ENCODE results near the gene AK3. TPM values are rescaled to one million over a fixed set of nuclear protein-coding genes. Genes with fewer than 3 reads are reported as not detected.

The AK3 gene
- total and polyA plus RNA-seq, 4 experiments from 2014 or later, result 23.1 to 47.9 (median 26.8) TPM

DNA sequence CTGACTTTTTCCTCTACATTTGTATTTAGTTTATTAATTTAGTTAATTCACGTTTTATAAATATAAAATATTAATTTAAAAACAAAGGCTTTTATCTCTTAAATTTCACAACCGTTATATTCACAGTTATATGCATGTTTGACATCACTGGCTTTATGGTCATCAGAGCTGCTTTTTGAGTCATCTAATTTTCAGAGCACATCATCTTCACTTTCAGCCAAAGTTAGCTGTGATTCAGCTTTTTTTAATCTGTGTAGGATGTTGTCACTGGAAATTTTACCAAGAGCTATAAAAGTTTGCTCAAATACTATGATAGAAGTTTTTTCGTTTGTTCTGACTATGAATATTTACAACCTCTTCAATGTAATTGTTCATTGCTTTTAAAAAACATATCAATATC, 49.2 kb downstream of the AK3 start:
- H3K36me3 Mint-ChIP-seq, result peaks cover 27 to 52% of the 10 kb centered on the region in 2 donors
- ChIA-PET CTCF (ENCODE audit: partially characterized antibody) (interaction anchor here (0.6 kb wide), 1 partner anchor 13 kb away, joined by 3 read pairs; no protein-coding TSS in a partner anchor), POLR2A (ENCODE audit: partially characterized antibody) (interaction anchor here (1.0 to 1.6 kb wide), 3 partner anchors 9 to 49 kb away, joined by 3 to 7 read pairs (median 6); partner anchors contain the start of genes AK3 and CDC37L1)
- H3K27me3 Mint-ChIP-seq, result no peaks in the 10 kb centered on the region
- H3K4me3 Mint-ChIP-seq, result no peak overlapping the region
- intact Hi-C loops (cut with micrococcal nuclease), result no loop called here
- no peak overlapping the region for H3K4me3 ChIP-seq (ENCODE audit: low read length in 2 of 2)
- no peaks in the 10 kb centered on the region for H3K9me3 ChIP-seq (ENCODE audit: control insufficient read depth in 1 of 2, low read length in 2 of 2)
- DNase-seq, result no peak
- peaks cover 16% of the 10 kb centered on the region for H3K4me1 ChIP-seq (ENCODE audit: insufficient read depth, low read length)
- H3K9me3 Mint-ChIP-seq, result no peaks in the 10 kb centered on the region
- peaks cover 18 to 28% (median 23%) of the 10 kb centered on the region in 4 donors for H3K4me1 Mint-ChIP-seq
- H3K27ac Mint-ChIP-seq, result peak overlapping the region in 1 of 7 donors; percentile 68
- H3K36me3 ChIP-seq (ENCODE audit: insufficient read depth, low read length), result peaks cover 8% of the 10 kb centered on the region
- H3K27me3 ChIP-seq (ENCODE audit: insufficient read depth, low read length), result no peaks in the 10 kb centered on the region
- no peak overlapping the region for H3K27ac ChIP-seq (ENCODE audit: low read depth, low read length)

DNA sequence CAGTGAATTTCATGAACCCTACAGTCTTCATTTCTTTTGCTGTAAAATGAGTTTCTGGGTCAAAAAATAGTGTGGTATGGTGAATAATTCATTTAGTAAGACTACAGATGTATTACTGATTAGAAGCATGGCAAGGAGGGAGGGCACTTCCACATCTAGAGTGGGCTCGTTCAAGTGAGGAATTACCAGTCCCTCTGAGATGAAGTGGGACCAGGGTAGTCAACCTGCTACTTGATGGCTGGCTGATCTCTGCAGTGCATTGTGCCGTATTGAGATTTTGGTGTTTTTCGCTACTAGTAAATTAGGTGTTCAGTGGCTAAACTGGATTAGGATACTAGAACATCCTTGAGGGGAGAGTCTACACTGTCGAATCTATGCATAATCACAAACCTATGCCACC, 50.9 kb downstream of the AK3 start:
- Histone ChIP-seq H3K4me3 (ENCODE audit: low read length in 2 of 2) (no peak overlapping the region), H3K36me3 (ENCODE audit: insufficient read depth, low read length) (peaks cover 18% of the 10 kb centered on the region), H3K27ac (ENCODE audit: low read depth, low read length) (no peak overlapping the region), H3K4me1 (ENCODE audit: insufficient read depth, low read length) (peaks cover 25% of the 10 kb centered on the region), H3K9me3 (ENCODE audit: control insufficient read depth in 1 of 2, low read length in 2 of 2) (no peaks in the 10 kb centered on the region), H3K27me3 (ENCODE audit: insufficient read depth, low read length) (no peaks in the 10 kb centered on the region)
- H3K27ac Mint-ChIP-seq, result peak overlapping the region in 6 of 7 donors; percentile 6 to 65 (median 30)
- H3K9me3 Mint-ChIP-seq, result no peaks in the 10 kb centered on the region
- no peak overlapping the region for H3K4me3 Mint-ChIP-seq
- peaks cover 28 to 33% (median 31%) of the 10 kb centered on the region in 4 donors for H3K4me1 Mint-ChIP-seq
- ChIA-PET POLR2A (ENCODE audit: partially characterized antibody) (no interaction called here), CTCF (ENCODE audit: partially characterized antibody) (no interaction called here)
- H3K27me3 Mint-ChIP-seq, result no peaks in the 10 kb centered on the region
- H3K36me3 Mint-ChIP-seq, result peaks cover 35 to 55% of the 10 kb centered on the region in 2 donors
- DNase-seq, result no peak
- intact Hi-C loops (cut with micrococcal nuclease), result no loop called here

DNA sequence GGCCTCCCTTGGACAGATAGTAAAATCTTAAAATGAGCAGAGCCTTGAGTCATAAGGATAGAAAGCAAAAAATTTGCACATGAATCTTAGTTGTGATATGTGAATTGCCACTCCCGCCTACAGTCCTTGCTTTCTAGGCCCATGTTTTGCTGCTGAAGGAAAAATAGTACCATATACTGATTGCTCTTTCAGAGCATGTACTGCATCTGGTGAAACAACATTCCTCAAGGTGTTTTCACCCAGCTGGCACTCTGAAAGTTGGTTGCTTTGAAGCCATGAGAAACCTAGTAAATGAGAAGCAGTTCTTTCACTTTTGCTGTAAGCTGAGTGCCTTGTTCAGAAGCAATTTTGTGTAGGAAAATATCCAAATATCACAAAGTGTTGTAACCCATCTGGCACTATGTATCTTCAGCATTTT, 51.3 kb downstream of the AK3 start:
- peaks cover 33 to 37% (median 35%) of the 10 kb centered on the region in 4 donors for H3K4me1 Mint-ChIP-seq
- H3K4me1 ChIP-seq (ENCODE audit: insufficient read depth, low read length), result peaks cover 27% of the 10 kb centered on the region
- DNase-seq, result no peak
- no peak overlapping the region for H3K4me3 Mint-ChIP-seq
- intact Hi-C loops (cut with micrococcal nuclease), result loop anchor here (10.0 kb wide), 1 partner anchor 1995 kb away; no protein-coding TSS in a partner anchor
- H3K27ac ChIP-seq (ENCODE audit: low read depth, low read length), result no peak overlapping the region
- peaks cover 35 to 56% of the 10 kb centered on the region in 2 donors for H3K36me3 Mint-ChIP-seq
- H3K9me3 Mint-ChIP-seq, result no peaks in the 10 kb centered on the region
- no peak overlapping the region for H3K4me3 ChIP-seq (ENCODE audit: low read length in 2 of 2)
- CTCF ChIA-PET (ENCODE audit: partially characterized antibody), result no interaction called here
- H3K27ac Mint-ChIP-seq, result peak overlapping the region in 3 of 7 donors; percentile 9 to 65 (median 52)
- POLR2A ChIA-PET (ENCODE audit: partially characterized antibody), result no interaction called here
- peaks cover 13% of the 10 kb centered on the region for H3K36me3 ChIP-seq (ENCODE audit: insufficient read depth, low read length)
- no peaks in the 10 kb centered on the region for H3K27me3 Mint-ChIP-seq
- H3K27me3 ChIP-seq (ENCODE audit: insufficient read depth, low read length), result no peaks in the 10 kb centered on the region
- no peaks in the 10 kb centered on the region for H3K9me3 ChIP-seq (ENCODE audit: control insufficient read depth in 1 of 2, low read length in 2 of 2)

DNA sequence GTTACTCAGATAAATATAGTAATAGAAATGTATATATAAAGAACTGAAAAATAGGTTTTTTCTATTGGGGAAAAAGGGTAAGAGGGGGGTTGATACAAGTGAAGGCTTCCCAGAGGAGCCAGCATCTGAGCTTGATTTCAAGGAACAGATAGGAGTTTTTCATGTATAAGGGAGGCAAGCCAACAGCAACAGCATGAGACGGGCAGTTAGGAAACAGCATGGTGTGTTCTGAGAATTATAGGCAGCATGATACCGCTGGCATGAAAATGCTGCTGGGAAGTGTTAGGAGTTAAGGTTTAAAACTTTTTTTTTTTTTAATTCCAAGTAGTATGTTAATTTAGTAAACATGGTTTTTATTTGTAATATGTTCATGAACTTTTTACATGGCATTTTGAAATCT, 52.0 kb downstream of the AK3 start:
- peaks cover 36 to 42% (median 40%) of the 10 kb centered on the region in 4 donors for H3K4me1 Mint-ChIP-seq
- DNase-seq, result no peak
- no peaks in the 10 kb centered on the region for H3K9me3 ChIP-seq (ENCODE audit: control insufficient read depth in 1 of 2, low read length in 2 of 2)
- H3K4me1 ChIP-seq (ENCODE audit: insufficient read depth, low read length), result peaks cover 29% of the 10 kb centered on the region
- peaks cover 10% of the 10 kb centered on the region for H3K36me3 ChIP-seq (ENCODE audit: insufficient read depth, low read length)
- no peaks in the 10 kb centered on the region for H3K27me3 Mint-ChIP-seq
- peak overlapping the region in 3 of 7 donors; percentile 41 to 84 (median 79) for H3K27ac Mint-ChIP-seq
- intact Hi-C loops (cut with micrococcal nuclease), result loop anchor here (10.0 kb wide), 1 partner anchor 1996 kb away; no protein-coding TSS in a partner anchor
- no peak overlapping the region for H3K4me3 ChIP-seq (ENCODE audit: low read length in 2 of 2)
- no peak overlapping the region for H3K27ac ChIP-seq (ENCODE audit: low read depth, low read length)
- H3K36me3 Mint-ChIP-seq, result peaks cover 35 to 58% of the 10 kb centered on the region in 2 donors
- POLR2A ChIA-PET (ENCODE audit: partially characterized antibody), result interaction anchor here (0.7 kb wide), 1 partner anchor 10 kb away, joined by 3 read pairs; no protein-coding TSS in a partner anchor
- H3K9me3 Mint-ChIP-seq, result no peaks in the 10 kb centered on the region
- CTCF ChIA-PET (ENCODE audit: partially characterized antibody), result no interaction called here
- no peak overlapping the region for H3K4me3 Mint-ChIP-seq
- H3K27me3 ChIP-seq (ENCODE audit: insufficient read depth, low read length), result no peaks in the 10 kb centered on the region

DNA sequence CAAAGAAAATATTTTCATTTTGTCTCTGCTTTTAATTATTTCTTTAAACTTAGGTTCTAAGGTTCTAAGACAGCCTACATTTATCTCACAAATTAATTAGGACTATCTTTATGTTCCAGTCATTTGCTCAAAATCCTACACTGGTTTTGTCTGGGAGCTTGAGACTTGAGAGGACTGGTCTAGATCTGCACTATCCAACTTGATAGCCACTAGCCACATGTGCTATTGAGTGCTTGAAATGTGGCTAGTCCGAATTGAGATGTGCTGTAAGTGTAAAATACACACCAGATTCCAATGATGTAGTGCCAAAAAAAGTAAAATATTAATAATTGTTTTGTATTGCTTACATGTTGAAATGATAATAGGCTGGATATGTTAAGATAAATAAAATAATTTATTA, 54.4 kb downstream of the AK3 start:
- Mint-ChIP-seq H3K4me3 (no peak overlapping the region), H3K9me3 (no peaks in the 10 kb centered on the region), H3K27ac (no peak overlapping the region), H3K36me3 (peaks cover 31 to 57% of the 10 kb centered on the region in 2 donors), H3K4me1 (peaks cover 38 to 50% (median 42%) of the 10 kb centered on the region in 4 donors), H3K27me3 (no peaks in the 10 kb centered on the region)
- no peaks in the 10 kb centered on the region for H3K9me3 ChIP-seq (ENCODE audit: control insufficient read depth in 1 of 2, low read length in 2 of 2)
- no peak overlapping the region for H3K4me3 ChIP-seq (ENCODE audit: low read length in 2 of 2)
- no peak for DNase-seq
- H3K36me3 ChIP-seq (ENCODE audit: insufficient read depth, low read length), result peaks cover 10% of the 10 kb centered on the region
- no peak overlapping the region for H3K27ac ChIP-seq (ENCODE audit: low read depth, low read length)
- CTCF ChIA-PET (ENCODE audit: partially characterized antibody), result interaction anchor here (0.6 to 1.6 kb wide), 2 partner anchors 23 to 194 kb away, joined by 3 to 6 read pairs; no protein-coding TSS in a partner anchor
- H3K27me3 ChIP-seq (ENCODE audit: insufficient read depth, low read length), result no peaks in the 10 kb centered on the region
- peaks cover 39% of the 10 kb centered on the region for H3K4me1 ChIP-seq (ENCODE audit: insufficient read depth, low read length)
- POLR2A ChIA-PET (ENCODE audit: partially characterized antibody), result no interaction called here
- intact Hi-C loops (cut with micrococcal nuclease), result loop anchor here (10.0 kb wide), 1 partner anchor 1998 kb away; no protein-coding TSS in a partner anchor

DNA sequence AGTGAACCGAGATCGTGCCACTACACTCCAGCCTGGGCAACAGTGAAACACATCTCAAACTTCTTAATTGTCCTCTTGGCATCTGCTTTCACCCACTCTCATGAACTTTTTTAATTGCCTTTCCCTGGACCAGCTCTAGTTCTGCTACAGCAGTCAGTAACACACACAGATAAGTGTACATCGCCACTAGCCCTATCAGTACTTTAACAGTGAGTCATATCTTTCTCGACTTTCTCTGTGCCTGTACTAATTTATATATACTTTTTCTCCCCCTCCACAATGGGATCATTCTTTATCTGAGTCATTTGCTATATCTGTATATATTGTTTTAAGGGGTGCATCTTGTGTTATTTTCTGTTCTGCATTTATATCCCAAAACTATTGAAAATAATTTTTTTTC, 54.9 kb downstream of the AK3 start:
- Histone ChIP-seq H3K27ac (ENCODE audit: low read depth, low read length) (no peak overlapping the region), H3K9me3 (ENCODE audit: control insufficient read depth in 1 of 2, low read length in 2 of 2) (no peaks in the 10 kb centered on the region), H3K4me3 (ENCODE audit: low read length in 2 of 2) (no peak overlapping the region), H3K4me1 (ENCODE audit: insufficient read depth, low read length) (peaks cover 44% of the 10 kb centered on the region), H3K27me3 (ENCODE audit: insufficient read depth, low read length) (no peaks in the 10 kb centered on the region), H3K36me3 (ENCODE audit: insufficient read depth, low read length) (peaks cover 10% of the 10 kb centered on the region)
- POLR2A ChIA-PET (ENCODE audit: partially characterized antibody), result no interaction called here
- H3K27ac Mint-ChIP-seq, result peak overlapping the region in 4 of 7 donors; percentile 9 to 61 (median 19)
- intact Hi-C loops (cut with micrococcal nuclease), result loop anchor here (10.0 kb wide), 1 partner anchor 1999 kb away; no protein-coding TSS in a partner anchor
- no peaks in the 10 kb centered on the region for H3K27me3 Mint-ChIP-seq
- peaks cover 37 to 46% (median 39%) of the 10 kb centered on the region in 4 donors for H3K4me1 Mint-ChIP-seq
- peak overlapping the region in 1 of 8 donors; percentile 3 for H3K4me3 Mint-ChIP-seq
- peaks cover 26 to 52% of the 10 kb centered on the region in 2 donors for H3K36me3 Mint-ChIP-seq
- CTCF ChIA-PET (ENCODE audit: partially characterized antibody), result interaction anchor here (0.6 kb wide), 1 partner anchor 193 kb away, joined by 3 read pairs; no protein-coding TSS in a partner anchor
- DNase-seq, result no peak
- H3K9me3 Mint-ChIP-seq, result no peaks in the 10 kb centered on the region

DNA sequence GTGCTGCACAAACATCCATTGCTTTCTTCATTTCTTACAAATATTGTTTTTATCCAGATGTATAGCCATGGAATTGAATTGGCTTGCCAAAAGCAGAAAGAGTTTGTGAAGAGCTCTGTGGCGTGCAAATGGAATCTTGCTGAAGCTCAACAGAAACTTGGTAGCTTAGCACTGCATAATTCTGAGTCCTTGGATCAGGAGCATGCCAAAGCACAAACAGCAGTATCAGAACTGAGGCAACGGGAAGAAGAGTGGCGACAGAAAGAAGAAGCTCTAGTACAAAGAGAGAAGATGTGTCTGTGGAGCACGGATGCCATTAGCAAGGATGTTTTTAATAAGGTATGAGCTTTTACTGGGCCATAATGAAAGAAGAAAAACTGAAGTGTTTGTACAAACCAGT, 56.2 kb downstream of the AK3 start:
- Mint-ChIP-seq H3K27ac (peak overlapping the region in 3 of 7 donors; percentile 9 to 63 (median 49)), H3K4me1 (peaks cover 27 to 34% (median 33%) of the 10 kb centered on the region in 4 donors), H3K36me3 (peaks cover 15 to 39% of the 10 kb centered on the region in 2 donors), H3K4me3 (no peak overlapping the region), H3K9me3 (no peaks in the 10 kb centered on the region), H3K27me3 (no peaks in the 10 kb centered on the region)
- H3K27ac ChIP-seq (ENCODE audit: low read depth, low read length), result no peak overlapping the region
- peaks cover 46% of the 10 kb centered on the region for H3K4me1 ChIP-seq (ENCODE audit: insufficient read depth, low read length)
- H3K4me3 ChIP-seq (ENCODE audit: low read length in 2 of 2), result no peak overlapping the region
- POLR2A ChIA-PET (ENCODE audit: partially characterized antibody), result interaction anchor here (1.4 to 1.5 kb wide), 2 partner anchors 55 to 57 kb away, joined by 4 to 6 read pairs; no protein-coding TSS in a partner anchor
- no peak for DNase-seq
- no peaks in the 10 kb centered on the region for H3K27me3 ChIP-seq (ENCODE audit: insufficient read depth, low read length)
- intact Hi-C loops (cut with micrococcal nuclease), result loop anchor here (10.0 kb wide), 1 partner anchor 2000 kb away; no protein-coding TSS in a partner anchor
- CTCF ChIA-PET (ENCODE audit: partially characterized antibody), result interaction anchor here (0.5 to 2.2 kb wide), 3 partner anchors 9 to 80 kb away, joined by 3 to 7 read pairs (median 4); no protein-coding TSS in a partner anchor
- no peaks in the 10 kb centered on the region for H3K9me3 ChIP-seq (ENCODE audit: control insufficient read depth in 1 of 2, low read length in 2 of 2)
- H3K36me3 ChIP-seq (ENCODE audit: insufficient read depth, low read length), result peaks cover 10% of the 10 kb centered on the region
